Keratinocyte (primary cell): ENCODE results near the gene SPEM3. TPM values are rescaled to one million over a fixed set of nuclear protein-coding genes. Genes with fewer than 3 reads are reported as not detected.

Experiments used
- DNase-seq: peaks from one replicate; pipeline ENCODE4 v3.0.0-alpha.2; 2011; ENCODE audit warnings: low read depth, missing footprints, low spot score
- FAIRE-seq: peaks from 2 replicates; lab custom pipeline; 2011; peaks lifted over from hg19 to GRCh38; lab: Jason Lieb, UNC
- H2AFZ ChIP-seq: 2 replicates; pipeline ENCODE4 v1.6.0; 2012; ENCODE audit warnings: low read length, control low read depth, inconsistent platforms; ENCODE audit not compliant: control insufficient read depth
- H3K27ac ChIP-seq: 2 replicates; pipeline ENCODE4 v1.5.1; 2011; ENCODE audit warnings: low read length; ENCODE audit not compliant: control insufficient read depth, insufficient read depth
- H3K27me3 ChIP-seq: 3 replicates; pipeline ENCODE4 v1.6.0; 2011; ENCODE audit warnings: low read length; ENCODE audit not compliant: control insufficient read depth, insufficient read depth; ENCODE audit errors: extremely low read depth
- H3K36me3 ChIP-seq, 2 experiments: 2 replicates in 1 of 2; 3 replicates in 1 of 2; pipeline ENCODE4 v1.5.1; 2011; ENCODE audit warnings: low read length in 2 of 2, mild to moderate bottlenecking in 1 of 2; ENCODE audit not compliant: control insufficient read depth in 2 of 2, insufficient read depth in 2 of 2; ENCODE audit errors: extremely low read depth in 1 of 2
- H3K4me1 ChIP-seq: 3 replicates; pipeline ENCODE4 v1.5.1; 2011; ENCODE audit warnings: low read length; ENCODE audit not compliant: control insufficient read depth, insufficient read depth; ENCODE audit errors: extremely low read depth
- H3K4me2 ChIP-seq: 3 replicates; pipeline ENCODE4 v1.6.0; 2011; ENCODE audit warnings: low read depth, low read length; ENCODE audit not compliant: control insufficient read depth, insufficient read depth; ENCODE audit errors: extremely low read depth
- H3K4me3 ChIP-seq, 3 experiments: fragments of 200-600 bp in 1 of 3; sonication (generic) in 1 of 3; 2 replicates in 2 of 3; 3 replicates in 1 of 3; pipeline ENCODE4 v1.5.1; 2011 to 2016; ENCODE audit warnings: low read length in 3 of 3, mild to moderate bottlenecking in 3 of 3, control low read depth in 2 of 3, inconsistent platforms in 1 of 3, low read depth in 1 of 3, mixed read lengths in 1 of 3, mixed run types in 1 of 3, moderate library complexity in 1 of 3; ENCODE audit not compliant: control insufficient read depth in 2 of 3, insufficient read depth in 2 of 3; ENCODE audit errors: extremely low read depth in 1 of 3
- H3K79me2 ChIP-seq: 2 replicates; pipeline ENCODE4 v1.6.0; 2012; ENCODE audit warnings: low read length; ENCODE audit not compliant: control insufficient read depth, insufficient read depth
- H3K9ac ChIP-seq: 3 replicates; pipeline ENCODE4 v1.6.0; 2011; ENCODE audit warnings: low read length; ENCODE audit not compliant: control insufficient read depth, insufficient read depth; ENCODE audit errors: extremely low read depth
- H3K9me1 ChIP-seq: 3 replicates; pipeline ENCODE4 v1.6.0; 2011; ENCODE audit warnings: low read length; ENCODE audit not compliant: control insufficient read depth, insufficient read depth; ENCODE audit errors: extremely low read depth
- H3K9me3 ChIP-seq: 2 replicates; pipeline ENCODE4 v1.5.1; 2012; ENCODE audit warnings: low read depth, low read length; ENCODE audit not compliant: control insufficient read depth
- H4K20me1 ChIP-seq: 3 replicates; pipeline ENCODE4 v1.6.0; 2011; ENCODE audit warnings: low read length; ENCODE audit not compliant: control insufficient read depth, insufficient read depth; ENCODE audit errors: extremely low read depth
- CTCF ChIP-seq, 3 experiments: IDR thresholded peaks in 1 of 3; conservative IDR thresholded peaks in 1 of 3; optimal IDR thresholded peaks in 1 of 3; 2 replicates in 2 of 3; 3 replicates in 1 of 3; pipeline versions ENCODE3 to v1.5.1; 2011; ENCODE audit warnings: low read length in 3 of 3, mild to moderate bottlenecking in 3 of 3, moderate library complexity in 2 of 3, control low read depth in 1 of 3, inconsistent platforms in 1 of 3; ENCODE audit not compliant: insufficient read depth in 2 of 3; ENCODE audit errors: extremely low read depth in 1 of 3
- EZH2 ChIP-seq: IDR thresholded peaks from one replicate; pipeline ENCODE4 v1.6.1; 2012; ENCODE audit warnings: inconsistent platforms, mild to moderate bottlenecking, low read length, moderate library complexity
- dilution Hi-C: fragments of 300-500 bp; cut with MboI; formaldehyde crosslinking; loops from one replicate; pipeline ENCODE4 v1.7.0; 2020; ENCODE audit warnings: low sequenced_read_pairs; ENCODE audit not compliant: extremely low pct_ligation_motif_present
- polyA plus RNA-seq, 5 experiments: library from polyadenylated mRNA; depleted of rRNA in 3 of 5; stranded (reverse) in 3 of 5; stranded (forward) in 1 of 5; unstranded in 1 of 5; fragments of >200 nt; gene quantifications; 1 replicate in 1 of 5; 2 replicates in 3 of 5; 3 replicates in 1 of 5; pipeline versions ENCODE4 v1.2.1 to v1.2.3, GENCODE V29; 2011 to 2012; ENCODE audit warnings: missing spikeins in 2 of 5, low read depth in 1 of 5, low replicate concordance in 1 of 5

The SPEM3 gene
- polyA plus RNA-seq, 1 donor (not counting 4 experiments of a cell fraction or from before 2014, with no cell fraction given) = not detected

DNA sequence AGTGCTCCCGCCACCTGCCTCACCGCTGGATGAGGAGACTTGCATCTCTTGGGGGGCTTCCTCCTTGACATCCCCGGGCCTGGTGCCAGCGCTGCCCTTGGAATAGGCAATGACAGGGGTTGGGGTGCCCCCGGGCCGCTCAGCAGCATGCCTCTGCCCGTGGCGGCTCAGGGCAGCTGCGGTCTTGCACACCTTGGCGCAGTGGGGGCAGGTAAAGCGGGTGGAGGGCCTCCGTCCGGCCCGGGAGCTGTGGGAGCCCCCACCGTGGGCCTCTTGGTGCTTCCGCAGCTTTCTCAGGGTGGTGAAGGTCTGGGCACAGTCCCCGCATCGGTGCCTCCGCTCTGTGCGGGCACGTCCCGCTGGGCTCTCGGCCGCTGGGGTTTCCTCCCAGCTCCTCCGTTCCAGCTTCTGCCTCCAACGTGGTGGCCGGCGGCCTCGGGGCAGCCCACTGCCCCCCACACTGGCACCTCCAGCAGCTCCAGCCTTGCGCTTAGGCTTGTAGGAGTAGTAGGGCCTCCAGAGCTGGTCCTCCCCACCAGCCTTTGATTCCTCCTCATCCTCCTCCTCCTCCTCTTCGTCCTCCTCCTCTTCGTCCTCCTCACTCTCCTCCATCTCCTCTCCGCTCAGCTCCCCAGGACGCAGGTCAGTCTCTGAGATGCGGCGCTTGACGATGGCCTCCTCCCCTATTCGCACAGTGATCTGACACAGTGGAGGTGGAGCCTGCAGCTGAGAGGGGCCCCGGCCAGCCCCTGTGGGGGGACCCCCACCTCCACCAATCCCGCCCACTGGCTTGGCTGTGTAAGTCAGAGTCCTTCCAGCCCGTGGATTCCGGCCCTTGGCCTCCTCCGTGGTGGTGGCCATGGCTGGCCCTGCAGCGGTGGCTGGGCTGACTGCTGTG is 34.1 kb downstream of the SPEM3 start:
- DNase-seq (no peak), FAIRE-seq (no peak)
- Histone ChIP-seq H3K9ac (no peak overlapping the region), H4K20me1 (no peaks in the 10 kb centered on the region), H3K4me2 (no peak overlapping the region), H2AFZ (no peak overlapping the region), H3K4me3 (no peak overlapping the region), H3K4me1 (peaks cover 24% of the 10 kb centered on the region), H3K9me3 (no peaks in the 10 kb centered on the region), H3K27ac (no peak overlapping the region), H3K79me2 (peaks cover 17% of the 10 kb centered on the region), H3K9me1 (no peaks in the 10 kb centered on the region), H3K36me3 (peaks cover 12 to 31% of the 10 kb centered on the region in 2 experiments), H3K27me3 (no peaks in the 10 kb centered on the region)
- dilution Hi-C loops = no loop called here
- TF ChIP-seq CTCF (optimal IDR thresholded peaks at IDR 0.05 in 1 of 3, IDR thresholded peaks at IDR 0.05 in 1 of 3, conservative IDR thresholded peaks at IDR 0.05 in 1 of 3; ENCODE audit: extremely low read depth in 1 of 3, insufficient read depth in 2 of 3, low read length in 3 of 3) = no peak
- no peak for TF ChIP-seq EZH2

DNA sequence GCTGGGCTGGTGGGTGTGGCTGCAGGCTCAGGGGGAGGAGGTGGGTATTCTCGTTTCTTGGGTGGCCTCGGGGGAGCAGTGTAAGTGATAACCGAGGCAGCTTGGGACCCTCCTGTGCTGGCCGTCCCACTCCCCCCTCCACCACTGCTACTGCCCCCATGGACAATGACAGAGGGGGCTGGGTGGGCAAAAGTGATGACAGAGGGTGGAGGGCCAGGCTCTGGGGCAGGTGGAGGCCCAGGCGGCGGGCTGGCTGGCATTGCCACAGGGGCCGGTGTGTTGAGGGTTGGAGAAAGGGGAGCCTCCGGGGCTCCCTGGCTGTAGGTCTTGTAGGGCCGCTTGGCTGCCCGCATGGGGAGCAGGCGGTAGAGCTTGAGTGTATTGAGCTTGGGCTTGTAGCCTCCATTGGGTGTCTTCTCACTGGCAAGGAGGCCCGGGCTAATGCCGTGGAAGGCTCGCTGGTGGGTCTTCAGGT is 34.8 kb downstream of the SPEM3 start:
- H3K27me3 ChIP-seq = no peaks in the 10 kb centered on the region
- H3K27ac ChIP-seq = peak overlapping the region; percentile 64
- H4K20me1 ChIP-seq = no peaks in the 10 kb centered on the region
- no peak overlapping the region for H3K4me2 ChIP-seq
- H3K9me1 ChIP-seq = no peaks in the 10 kb centered on the region
- no peak for FAIRE-seq
- H3K79me2 ChIP-seq = peaks cover 22% of the 10 kb centered on the region
- TF ChIP-seq EZH2 (no peak), CTCF (optimal IDR thresholded peaks at IDR 0.05 in 1 of 3, IDR thresholded peaks at IDR 0.05 in 1 of 3, conservative IDR thresholded peaks at IDR 0.05 in 1 of 3; ENCODE audit: extremely low read depth in 1 of 3, insufficient read depth in 2 of 3, low read length in 3 of 3) (no peak)
- no peaks in the 10 kb centered on the region for H3K9me3 ChIP-seq
- no peak for DNase-seq
- peaks cover 24% of the 10 kb centered on the region for H3K4me1 ChIP-seq
- H2AFZ ChIP-seq = no peak overlapping the region
- H3K9ac ChIP-seq = peak overlapping the region; percentile 22
- H3K4me3 ChIP-seq = no peak overlapping the region
- dilution Hi-C loops = no loop called here
- H3K36me3 ChIP-seq = peaks cover 13 to 31% of the 10 kb centered on the region in 2 experiments
